Astrocyte of the cerebellum (primary cell): Measurements from ENCODE around the gene OGA.

ENCODE experiments used
- DNase-seq: peaks from one replicate; pipeline ENCODE4 v3.0.0-alpha.2; 2011; ENCODE audit warnings: low read depth
- H3K4me3 ChIP-seq: 2 replicates; pipeline ENCODE4 v1.5.1; 2011; ENCODE audit warnings: mild to moderate bottlenecking, low read depth, low read length, moderate library complexity
- CTCF ChIP-seq: IDR thresholded peaks from 2 replicates; pipeline ENCODE4 v1.5.1; 2012; ENCODE audit warnings: low read length, low read depth, moderate library complexity, mild to moderate bottlenecking; ENCODE audit errors: missing control alignments
- in situ Hi-C: cut with HindIII; loops from 2 replicates; pipeline ENCODE4 v1.10.0; 2017; ENCODE audit warnings: low sequenced_read_pairs

Gene OGA

DNA sequence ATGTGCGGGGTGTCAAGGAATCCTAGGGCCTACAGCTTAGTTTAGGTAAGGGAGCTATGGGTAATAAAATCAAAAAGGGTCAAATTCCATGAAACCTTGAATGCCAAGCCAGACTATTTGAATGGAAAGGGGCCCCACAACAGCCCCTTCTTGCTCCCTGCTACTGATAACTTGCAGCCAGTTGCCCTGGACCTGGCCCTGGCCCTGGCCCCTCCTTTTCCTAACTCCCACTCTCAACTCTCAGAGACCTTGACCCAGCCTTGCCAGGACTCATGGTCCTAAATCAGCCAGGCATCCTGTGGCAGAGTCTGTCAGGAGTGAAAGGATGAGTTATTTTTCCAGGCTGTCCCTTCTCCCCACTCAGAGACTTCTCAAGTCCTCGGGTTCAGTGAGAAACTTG lies 19.5 kb upstream of the OGA start:
- no peak for TF ChIP-seq CTCF
- in situ Hi-C loops = no loop called here
- DNase-seq = no peak
- no peak overlapping the region for H3K4me3 ChIP-seq

GRCh38 chr10:101835362-101835761 lies 17.1 kb upstream of the OGA start:
- no peak for DNase-seq
- TF ChIP-seq CTCF = no peak
- no peak overlapping the region for H3K4me3 ChIP-seq
- in situ Hi-C loops = no loop called here

DNA sequence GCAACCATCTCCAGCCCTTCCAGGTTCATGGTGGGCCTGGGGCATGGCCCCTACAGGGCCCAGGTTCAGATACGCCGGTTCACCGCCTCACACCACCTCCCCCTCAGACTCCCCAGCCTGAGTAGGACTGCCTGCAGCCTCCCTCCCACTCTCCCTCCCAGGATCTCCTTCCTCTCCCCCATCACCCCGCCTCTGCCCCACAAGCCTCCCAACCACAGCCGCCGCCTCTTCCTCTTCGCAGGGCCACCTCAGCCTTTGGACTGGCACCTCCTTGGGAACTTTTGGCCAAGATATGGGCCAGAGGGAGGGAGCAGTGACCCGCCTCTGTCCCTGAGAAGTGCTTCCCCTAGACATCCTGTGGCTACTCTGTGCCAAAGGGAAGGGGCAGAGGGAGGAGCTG lies 16.1 kb upstream of the OGA start:
- no peak for TF ChIP-seq CTCF
- in situ Hi-C loops = no loop called here
- H3K4me3 ChIP-seq = no peak overlapping the region
- no peak for DNase-seq

GRCh38 chr10:101833466-101833865 lies 15.2 kb upstream of the OGA start:
- TF ChIP-seq CTCF = no peak
- no peak for DNase-seq
- in situ Hi-C loops = no loop called here
- H3K4me3 ChIP-seq = no peak overlapping the region

- no peak overlapping the region for H3K4me3 ChIP-seq
- in situ Hi-C loops = no loop called here
- TF ChIP-seq CTCF = no peak
- no peak for DNase-seq
Observed at GRCh38 chr10:101832325-101832771, 14.1 kb upstream of the OGA start.

- no peak for TF ChIP-seq CTCF
- no peak for DNase-seq
- peak overlapping the region; percentile 49 for H3K4me3 ChIP-seq
- in situ Hi-C loops = no loop called here
Observed at GRCh38 chr10:101831169-101831811, 13.0 kb upstream of the OGA start.
